Adrenal gland (tissue), 5 donors: ENCODE measurements around the gene RPS6KA5.

Source experiments
- CTCF ChIP-seq, 6 experiments: fragments of 450-650 bp in 4 of 6; fragments of 200-600 bp in 2 of 6; sonication (generic) in 1 of 6; IDR thresholded peaks; 1 replicate in 5 of 6; 2 replicates in 1 of 6; pipeline versions ENCODE4 v1.5.1 to v1.8.0; 2016 to 2021; ENCODE audit warnings: antibody characterized with exemption in 6 of 6, mild to moderate bottlenecking in 2 of 6, moderate library complexity in 1 of 6
- POLR2A ChIP-seq, 2 donors: fragments of 450-650 bp; IDR thresholded peaks; one replicate each; pipeline ENCODE4 v1.6.1; 2017; ENCODE audit warnings: antibody characterized with exemption in 2 of 2, mild to moderate bottlenecking in 2 of 2, moderate library complexity in 1 of 2
- donor health status: DM: no; HTN: no; CAD: no.

DNA sequence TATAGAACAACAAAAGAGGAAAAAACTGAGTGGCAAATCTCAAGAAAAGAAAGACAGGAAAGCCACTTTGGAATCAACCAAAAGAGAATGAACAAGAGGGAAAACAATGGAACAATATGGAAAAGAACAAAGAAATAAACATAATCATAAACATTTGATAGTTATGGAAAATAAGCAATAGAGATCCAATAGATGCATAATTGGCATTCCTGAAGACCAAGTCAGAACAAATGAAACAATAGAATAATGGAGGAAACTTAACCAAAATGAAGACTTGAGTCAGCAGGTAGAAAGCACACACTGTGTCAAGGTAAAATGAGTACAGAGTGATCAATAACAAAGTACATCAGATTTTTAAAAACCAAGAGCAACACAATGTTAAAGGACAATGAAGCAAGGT lies 10.1 kb upstream of the RPS6KA5 start:
- TF ChIP-seq POLR2A (IDR thresholded peaks at IDR 0.05) (no peak), CTCF (IDR thresholded peaks at IDR 0.05) (no peak)
